Calu3 (cell line): ENCODE data around the gene SEPTIN5. TPM values are rescaled to one million over a fixed set of nuclear protein-coding genes. Genes with fewer than 3 reads are reported as not detected.

Source experiments
- BruUV-seq: library from RNA; stranded (reverse); fragments of 400-500 nt; replicated peaks from 2 replicates; lab custom pipeline; 2021; lab: Mats Ljungman, UMichigan
- CTCF ChIA-PET: fragments of 300-600 bp; sonication (Branson Sonifier 250); formaldehyde crosslinking; loops from one replicate; lab custom pipeline; 2022; ENCODE audit warnings: antibody characterized with exemption; lab: Charles Lee
- DNase-seq: peaks from one replicate; pipeline ENCODE4 v3.0.0; 2022
- H3K27ac Mint-ChIP-seq: one replicate; pipeline ENCODE4 v1.8.0; 2022; ENCODE audit warnings: mixed read lengths; ENCODE audit not compliant: unreplicated experiment
- H3K27me3 Mint-ChIP-seq: one replicate; pipeline ENCODE4 v1.8.0; 2022; ENCODE audit warnings: mixed read lengths; ENCODE audit not compliant: unreplicated experiment
- H3K36me3 Mint-ChIP-seq: one replicate; pipeline ENCODE4 v1.8.0; 2022; ENCODE audit warnings: mild to moderate bottlenecking, moderate library complexity, mixed read lengths; ENCODE audit not compliant: insufficient read depth, unreplicated experiment
- H3K4me1 Mint-ChIP-seq: one replicate; pipeline ENCODE4 v1.8.0; 2022; ENCODE audit warnings: mild to moderate bottlenecking, low read depth, mixed read lengths; ENCODE audit not compliant: unreplicated experiment
- H3K4me3 Mint-ChIP-seq: one replicate; pipeline ENCODE4 v1.8.0; 2022; ENCODE audit warnings: mild to moderate bottlenecking, low read depth, moderate library complexity, mixed read lengths; ENCODE audit not compliant: unreplicated experiment
- H3K9me3 Mint-ChIP-seq: one replicate; pipeline ENCODE4 v1.8.0; 2022; ENCODE audit warnings: low read depth, mixed read lengths; ENCODE audit not compliant: unreplicated experiment
- CTCF ChIP-seq: fragments of 200-600 bp; IDR thresholded peaks from one replicate; pipeline ENCODE4 v1.8.0; 2022; ENCODE audit warnings: antibody characterized with exemption; ENCODE audit not compliant: unreplicated experiment
- intact Hi-C: fragments of 100-400 bp; cut with micrococcal nuclease; formaldehyde crosslinking; loops from one replicate; pipeline ENCODE4 v1.10.0; 2022; ENCODE audit not compliant: unreplicated experiment
- total RNA-seq: library from RNA; stranded (reverse); gene quantifications from 2 replicates; pipeline ENCODE4 v1.2.3, GENCODE V29; 2022

Gene SEPTIN5
- total RNA-seq, 1 experiment from 2014 or later: 3.3 TPM

- no peak for TF ChIP-seq CTCF
- DNase-seq: no peak
- intact Hi-C loops: loop anchor here (5.0 kb wide), 2 partner anchors 86 to 426 kb away; partner anchors contain the start of gene CLTCL1
- no TSS peak for BruUV-seq
- Mint-ChIP-seq H3K9me3 (no peaks in the 10 kb centered on the region), H3K4me3 (peak overlapping the region; percentile 69), H3K36me3 (peaks cover 29% of the 10 kb centered on the region), H3K4me1 (peaks cover 9% of the 10 kb centered on the region), H3K27me3 (peaks cover 59% of the 10 kb centered on the region), H3K27ac (no peak overlapping the region)
- CTCF ChIA-PET: no interaction called here
These were observed 4.2 kb downstream of the SEPTIN5 start for GRCh38 chr22:19718456-19719049.

DNA sequence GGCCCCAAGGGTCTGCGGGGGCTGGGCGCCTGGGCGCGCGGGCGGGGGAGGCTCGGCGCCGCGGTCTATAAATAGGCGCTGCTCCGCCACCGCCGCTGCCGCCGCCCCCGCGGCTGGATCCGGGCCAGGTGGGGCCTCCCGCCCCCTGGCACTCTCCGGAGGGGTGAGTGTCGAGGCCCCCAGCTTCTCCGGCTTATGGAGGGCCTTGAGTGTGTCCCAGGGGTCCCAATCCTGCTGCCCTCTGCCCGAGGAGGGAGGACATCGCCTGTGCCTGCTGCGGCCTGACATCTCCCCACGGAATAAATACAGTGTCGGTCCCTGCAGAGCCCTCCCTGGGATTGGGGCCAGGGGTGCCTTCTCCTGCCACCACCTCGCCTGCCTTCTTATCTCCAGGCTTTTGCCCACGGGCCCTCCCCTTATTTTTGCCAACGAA lies 4.8 kb downstream of the SEPTIN5 start:
- Mint-ChIP-seq H3K4me3 (peak overlapping the region; percentile 55), H3K27me3 (peaks cover 57% of the 10 kb centered on the region), H3K9me3 (no peaks in the 10 kb centered on the region), H3K36me3 (peaks cover 24% of the 10 kb centered on the region), H3K4me1 (peaks cover 9% of the 10 kb centered on the region), H3K27ac (no peak overlapping the region)
- no peak for TF ChIP-seq CTCF
- intact Hi-C loops: loop anchor here (5.0 kb wide), 2 partner anchors 87 to 427 kb away; partner anchors contain the start of gene CLTCL1
- CTCF ChIA-PET: interaction anchor here (0.9 kb wide), 1 partner anchor 9 kb away, joined by 3 read pairs; no protein-coding TSS in a partner anchor
- DNase-seq: no peak
- no TSS peak for BruUV-seq

DNA sequence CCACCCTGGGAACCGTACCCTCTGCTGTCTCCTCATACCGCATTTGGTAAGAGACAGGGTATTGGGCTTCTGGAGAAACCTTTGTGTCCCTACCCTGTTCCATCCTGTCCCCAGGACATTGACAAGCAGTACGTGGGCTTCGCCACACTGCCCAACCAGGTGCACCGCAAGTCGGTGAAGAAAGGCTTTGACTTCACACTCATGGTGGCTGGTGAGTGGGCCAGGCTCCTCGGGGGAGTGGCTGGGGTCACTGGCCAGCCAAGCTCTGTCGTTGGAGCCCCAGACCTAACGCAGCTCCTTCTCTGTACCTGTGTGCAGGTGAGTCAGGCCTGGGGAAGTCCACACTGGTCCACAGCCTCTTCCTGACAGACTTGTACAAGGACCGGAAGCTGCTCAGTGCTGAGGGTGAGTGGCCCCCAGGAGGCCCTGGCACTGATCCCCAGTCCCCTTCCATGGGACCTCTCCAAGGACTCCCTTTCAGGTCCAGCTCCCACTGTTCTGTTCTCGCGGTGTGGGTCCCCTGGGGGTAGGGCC lies 5.3 kb downstream of the SEPTIN5 start:
- Mint-ChIP-seq H3K4me3 (peak overlapping the region; percentile 55), H3K27ac (no peak overlapping the region), H3K9me3 (no peaks in the 10 kb centered on the region), H3K4me1 (peaks cover 9% of the 10 kb centered on the region), H3K36me3 (peaks cover 26% of the 10 kb centered on the region), H3K27me3 (peaks cover 57% of the 10 kb centered on the region)
- no peak for TF ChIP-seq CTCF
- CTCF ChIA-PET: interaction anchor here (0.9 kb wide), 1 partner anchor 10 kb away, joined by 3 read pairs; no protein-coding TSS in a partner anchor
- intact Hi-C loops: loop anchor here (5.0 kb wide), 2 partner anchors 87 to 427 kb away; partner anchors contain the start of gene CLTCL1
- DNase-seq: no peak
- BruUV-seq: no TSS peak

DNA sequence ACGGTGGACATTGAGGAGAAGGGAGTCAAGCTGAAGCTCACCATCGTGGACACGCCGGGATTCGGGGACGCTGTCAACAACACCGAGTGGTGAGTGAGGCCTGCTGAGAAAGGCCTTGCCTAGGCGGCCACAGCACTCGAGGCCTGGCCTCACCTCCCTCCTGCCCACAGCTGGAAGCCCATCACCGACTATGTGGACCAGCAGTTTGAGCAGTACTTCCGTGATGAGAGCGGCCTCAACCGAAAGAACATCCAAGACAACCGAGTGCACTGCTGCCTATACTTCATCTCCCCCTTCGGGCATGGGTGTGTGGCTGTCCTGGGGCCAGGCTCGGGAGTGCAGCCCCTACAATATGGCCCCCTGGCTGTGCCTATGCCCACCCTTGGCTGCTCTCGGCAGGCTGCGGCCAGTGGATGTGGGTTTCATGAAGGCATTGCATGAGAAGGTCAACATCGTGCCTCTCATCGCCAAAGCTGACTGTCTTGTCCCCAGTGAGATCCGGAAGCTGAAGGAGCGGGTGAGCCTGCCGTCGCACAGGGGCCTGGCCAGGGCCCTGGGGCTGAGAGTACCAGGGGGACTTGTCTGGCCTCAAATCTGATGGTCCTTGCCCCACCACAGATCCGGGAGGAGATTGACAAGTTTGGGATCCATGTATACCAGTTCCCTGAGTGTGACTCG lies 6.0 kb downstream of the SEPTIN5 start:
- Mint-ChIP-seq H3K36me3 (peaks cover 28% of the 10 kb centered on the region), H3K4me1 (peaks cover 9% of the 10 kb centered on the region), H3K27me3 (peaks cover 64% of the 10 kb centered on the region), H3K4me3 (no peak overlapping the region), H3K9me3 (no peaks in the 10 kb centered on the region), H3K27ac (no peak overlapping the region)
- no TSS peak for BruUV-seq
- no peak for TF ChIP-seq CTCF
- intact Hi-C loops: no loop called here
- no peak for DNase-seq
- CTCF ChIA-PET: interaction anchor here (0.9 to 1.1 kb wide), 2 partner anchors 10 kb away, joined by 3 to 5 read pairs; no protein-coding TSS in a partner anchor
